Keratinocyte (primary cell): ENCODE results near the gene SPDYC. TPM values are rescaled to one million over a fixed set of nuclear protein-coding genes. Genes with fewer than 3 reads are reported as not detected.
A peak's percentile ranks its signal among the peaks of the same experiment; 100 is the strongest.

ENCODE experiments used
- DNase-seq: peaks from one replicate; pipeline ENCODE4 v3.0.0-alpha.2; 2011; ENCODE audit warnings: low read depth, missing footprints, low spot score
- FAIRE-seq: peaks from 2 replicates; lab custom pipeline; 2011; peaks lifted over from hg19 to GRCh38; lab: Jason Lieb, UNC
- H2AFZ ChIP-seq: 2 replicates; pipeline ENCODE4 v1.6.0; 2012; ENCODE audit warnings: low read length, control low read depth, inconsistent platforms; ENCODE audit not compliant: control insufficient read depth
- H3K27ac ChIP-seq: 2 replicates; pipeline ENCODE4 v1.5.1; 2011; ENCODE audit warnings: low read length; ENCODE audit not compliant: control insufficient read depth, insufficient read depth
- H3K27me3 ChIP-seq: 3 replicates; pipeline ENCODE4 v1.6.0; 2011; ENCODE audit warnings: low read length; ENCODE audit not compliant: control insufficient read depth, insufficient read depth; ENCODE audit errors: extremely low read depth
- H3K36me3 ChIP-seq, 2 experiments: 2 replicates in 1 of 2; 3 replicates in 1 of 2; pipeline ENCODE4 v1.5.1; 2011; ENCODE audit warnings: low read length in 2 of 2, mild to moderate bottlenecking in 1 of 2; ENCODE audit not compliant: control insufficient read depth in 2 of 2, insufficient read depth in 2 of 2; ENCODE audit errors: extremely low read depth in 1 of 2
- H3K4me1 ChIP-seq: 3 replicates; pipeline ENCODE4 v1.5.1; 2011; ENCODE audit warnings: low read length; ENCODE audit not compliant: control insufficient read depth, insufficient read depth; ENCODE audit errors: extremely low read depth
- H3K4me2 ChIP-seq: 3 replicates; pipeline ENCODE4 v1.6.0; 2011; ENCODE audit warnings: low read depth, low read length; ENCODE audit not compliant: control insufficient read depth, insufficient read depth; ENCODE audit errors: extremely low read depth
- H3K4me3 ChIP-seq, 3 experiments: fragments of 200-600 bp in 1 of 3; sonication (generic) in 1 of 3; 2 replicates in 2 of 3; 3 replicates in 1 of 3; pipeline ENCODE4 v1.5.1; 2011 to 2016; ENCODE audit warnings: low read length in 3 of 3, mild to moderate bottlenecking in 3 of 3, control low read depth in 2 of 3, inconsistent platforms in 1 of 3, low read depth in 1 of 3, mixed read lengths in 1 of 3, mixed run types in 1 of 3, moderate library complexity in 1 of 3; ENCODE audit not compliant: control insufficient read depth in 2 of 3, insufficient read depth in 2 of 3; ENCODE audit errors: extremely low read depth in 1 of 3
- H3K79me2 ChIP-seq: 2 replicates; pipeline ENCODE4 v1.6.0; 2012; ENCODE audit warnings: low read length; ENCODE audit not compliant: control insufficient read depth, insufficient read depth
- H3K9ac ChIP-seq: 3 replicates; pipeline ENCODE4 v1.6.0; 2011; ENCODE audit warnings: low read length; ENCODE audit not compliant: control insufficient read depth, insufficient read depth; ENCODE audit errors: extremely low read depth
- H3K9me1 ChIP-seq: 3 replicates; pipeline ENCODE4 v1.6.0; 2011; ENCODE audit warnings: low read length; ENCODE audit not compliant: control insufficient read depth, insufficient read depth; ENCODE audit errors: extremely low read depth
- H3K9me3 ChIP-seq: 2 replicates; pipeline ENCODE4 v1.5.1; 2012; ENCODE audit warnings: low read depth, low read length; ENCODE audit not compliant: control insufficient read depth
- H4K20me1 ChIP-seq: 3 replicates; pipeline ENCODE4 v1.6.0; 2011; ENCODE audit warnings: low read length; ENCODE audit not compliant: control insufficient read depth, insufficient read depth; ENCODE audit errors: extremely low read depth
- CTCF ChIP-seq, 3 experiments: IDR thresholded peaks in 1 of 3; conservative IDR thresholded peaks in 1 of 3; optimal IDR thresholded peaks in 1 of 3; 2 replicates in 2 of 3; 3 replicates in 1 of 3; pipeline versions ENCODE3 to v1.5.1; 2011; ENCODE audit warnings: low read length in 3 of 3, mild to moderate bottlenecking in 3 of 3, moderate library complexity in 2 of 3, control low read depth in 1 of 3, inconsistent platforms in 1 of 3; ENCODE audit not compliant: insufficient read depth in 2 of 3; ENCODE audit errors: extremely low read depth in 1 of 3
- EZH2 ChIP-seq: IDR thresholded peaks from one replicate; pipeline ENCODE4 v1.6.1; 2012; ENCODE audit warnings: inconsistent platforms, mild to moderate bottlenecking, low read length, moderate library complexity
- dilution Hi-C: fragments of 300-500 bp; cut with MboI; formaldehyde crosslinking; loops from one replicate; pipeline ENCODE4 v1.7.0; 2020; ENCODE audit warnings: low sequenced_read_pairs; ENCODE audit not compliant: extremely low pct_ligation_motif_present
- polyA plus RNA-seq, 5 experiments: library from polyadenylated mRNA; depleted of rRNA in 3 of 5; stranded (reverse) in 3 of 5; stranded (forward) in 1 of 5; unstranded in 1 of 5; fragments of >200 nt; gene quantifications; 1 replicate in 1 of 5; 2 replicates in 3 of 5; 3 replicates in 1 of 5; pipeline versions ENCODE4 v1.2.1 to v1.2.3, GENCODE V29; 2011 to 2012; ENCODE audit warnings: missing spikeins in 2 of 5, low read depth in 1 of 5, low replicate concordance in 1 of 5

The SPDYC gene
- polyA plus RNA-seq, 1 donor (not counting 4 experiments of a cell fraction or from before 2014, with no cell fraction given): not detected

GRCh38 chr11:65134240-65134951, 35.6 kb upstream of the SPDYC start, which contains the start of gene SYVN1:
TSS of gene SYVN1 (minus strand) at chr11:65134519. CDS start at chr11:65133601, 918 bp downstream.
- Histone ChIP-seq H3K9me1 (no peaks in the 10 kb centered on the region), H3K27me3 (no peaks in the 10 kb centered on the region), H3K9me3 (no peaks in the 10 kb centered on the region), H4K20me1 (peaks cover 8% of the 10 kb centered on the region), H2AFZ (peak within 1 kb of the TSS; percentile 96), H3K9ac (peak within 1 kb of the TSS; percentile 100), H3K4me2 (peak within 1 kb of the TSS; percentile 99), H3K79me2 (peaks cover 32% of the 10 kb centered on the region), H3K4me3 (peak within 1 kb of the TSS; percentile 82 to 97 (median 90)), H3K4me1 (peaks cover 20% of the 10 kb centered on the region), H3K36me3 (peaks cover 26 to 35% of the 10 kb centered on the region in 2 experiments), H3K27ac (peak within 1 kb of the TSS; percentile 100)
- dilution Hi-C loops: no loop called here
- peak; percentile 58 for DNase-seq
- TF ChIP-seq EZH2 (no peak), CTCF (optimal IDR thresholded peaks at IDR 0.05 in 1 of 3, IDR thresholded peaks at IDR 0.05 in 1 of 3, conservative IDR thresholded peaks at IDR 0.05 in 1 of 3; ENCODE audit: extremely low read depth in 1 of 3, insufficient read depth in 2 of 3, low read length in 3 of 3) (no peak)
- FAIRE-seq: no peak

DNA sequence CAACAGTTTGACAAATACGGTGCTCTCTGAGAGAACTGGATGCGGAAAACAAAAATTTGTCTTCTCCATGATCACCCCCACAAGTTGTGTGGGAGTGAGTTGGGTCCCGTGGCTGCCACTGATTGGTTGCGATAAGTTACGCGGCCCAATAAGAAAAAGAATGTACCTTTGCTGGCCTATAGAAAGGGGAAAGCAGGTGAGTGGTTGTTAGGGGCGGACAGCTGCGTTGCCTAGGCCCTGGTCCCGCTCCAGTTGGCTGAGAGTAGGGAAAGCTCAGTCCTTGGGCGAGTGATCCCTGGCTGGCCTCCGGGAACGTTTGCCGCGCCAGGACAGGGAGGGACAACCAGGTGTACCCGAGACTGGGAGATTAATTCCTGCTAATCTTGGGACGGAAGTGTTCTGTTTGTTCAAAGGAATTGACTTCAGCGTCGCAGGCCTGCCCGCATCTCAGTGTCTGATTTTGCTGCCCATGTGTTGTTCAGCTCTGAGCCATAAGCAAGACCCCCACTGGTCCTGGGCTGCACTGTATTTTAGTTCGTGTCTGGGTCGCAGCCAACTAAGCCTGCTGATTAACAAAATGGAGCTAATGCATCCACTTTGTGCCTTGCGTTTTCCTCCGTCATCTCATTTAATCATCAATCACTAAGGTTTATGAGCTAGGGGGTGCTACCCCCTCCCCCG, 34.9 kb upstream of the SPDYC start:
- H3K4me1 ChIP-seq: peaks cover 20% of the 10 kb centered on the region
- no peaks in the 10 kb centered on the region for H3K27me3 ChIP-seq
- H3K9me1 ChIP-seq: no peaks in the 10 kb centered on the region
- H3K4me3 ChIP-seq: peak overlapping the region; percentile 82 to 97 (median 90)
- H3K9me3 ChIP-seq: no peaks in the 10 kb centered on the region
- DNase-seq (peak; percentile 80), FAIRE-seq (peak; percentile 78)
- H2AFZ ChIP-seq: peak overlapping the region; percentile 96
- peak overlapping the region; percentile 100 for H3K27ac ChIP-seq
- H3K9ac ChIP-seq: peak overlapping the region; percentile 100
- H3K79me2 ChIP-seq: peaks cover 32% of the 10 kb centered on the region
- peaks cover 19 to 28% of the 10 kb centered on the region in 2 experiments for H3K36me3 ChIP-seq
- dilution Hi-C loops: no loop called here
- peak overlapping the region; percentile 99 for H3K4me2 ChIP-seq
- H4K20me1 ChIP-seq: peaks cover 8% of the 10 kb centered on the region
- TF ChIP-seq EZH2: no peak
- TF ChIP-seq CTCF (optimal IDR thresholded peaks at IDR 0.05 in 1 of 3, IDR thresholded peaks at IDR 0.05 in 1 of 3, conservative IDR thresholded peaks at IDR 0.05 in 1 of 3; ENCODE audit: extremely low read depth in 1 of 3, insufficient read depth in 2 of 3, low read length in 3 of 3): no peak
